Tibial nerve (tissue), 4 donors: ENCODE data around the gene L3MBTL4. TPM values are rescaled to one million over a fixed set of nuclear protein-coding genes. Genes with fewer than 3 reads are reported as not detected.

Source experiments
- DNase-seq, 2 donors: peaks; one replicate each; pipeline ENCODE4 v3.0.0-alpha.2; 2019; ENCODE audit warnings: low spot score in 2 of 2
- H3K27ac ChIP-seq, 4 donors: fragments of 200-600 bp; sonication (generic) in 3 of 4; one replicate each; pipeline ENCODE4 v1.5.1; 2017 to 2019; ENCODE audit warnings: mild to moderate bottlenecking in 1 of 4
- H3K27me3 ChIP-seq, 2 donors: fragments of 200-600 bp; sonication (generic) in 1 of 2; one replicate each; pipeline versions ENCODE4 v1.5.1 to v1.6.0; 2017 to 2019
- H3K36me3 ChIP-seq, 3 donors: fragments of 200-600 bp; sonication (generic); one replicate each; pipeline ENCODE4 v1.5.1; 2018 to 2019
- H3K4me1 ChIP-seq, 4 donors: fragments of 200-600 bp; sonication (generic) in 3 of 4; one replicate each; pipeline ENCODE4 v1.5.1; 2017 to 2019
- H3K4me3 ChIP-seq, 4 donors: fragments of 200-600 bp; sonication (generic) in 3 of 4; one replicate each; pipeline ENCODE4 v1.5.1; 2017 to 2019; ENCODE audit warnings: mild to moderate bottlenecking in 1 of 4, moderate library complexity in 1 of 4
- H3K9me3 ChIP-seq, 4 donors: fragments of 200-600 bp; sonication (generic) in 3 of 4; one replicate each; pipeline ENCODE4 v1.5.1; 2017 to 2019
- CTCF ChIP-seq, 5 experiments: fragments of 200-600 bp in 3 of 5; fragments of 450-650 bp in 2 of 5; sonication (generic) in 3 of 5; IDR thresholded peaks; one replicate each; pipeline ENCODE4 v1.5.1; 2016 to 2019; ENCODE audit warnings: antibody characterized with exemption in 5 of 5, mild to moderate bottlenecking in 3 of 5, moderate library complexity in 2 of 5
- EP300 ChIP-seq, 2 donors: sonication (generic); formaldehyde crosslinking; IDR thresholded peaks; one replicate each; pipeline ENCODE4 v1.6.1; 2017; ENCODE audit warnings: antibody characterized with exemption in 2 of 2, mild to moderate bottlenecking in 1 of 2
- POLR2A ChIP-seq, 2 donors: fragments of 450-650 bp; IDR thresholded peaks; one replicate each; pipeline ENCODE4 v1.6.1; 2017; ENCODE audit warnings: antibody characterized with exemption in 2 of 2, mild to moderate bottlenecking in 2 of 2, moderate library complexity in 2 of 2
- WGBS, 2 donors: methylation state at CpG; one replicate each; pipeline ENCODE4 v1.1.5; 2018; 5-methylcytosine and 5-hydroxymethylcytosine counted together
- total RNA-seq, 4 donors: library from RNA; depleted of rRNA; stranded (reverse); fragments of >200 nt; gene quantifications; one replicate each; pipeline ENCODE4 v1.1.0, GENCODE V29; 2016

L3MBTL4 gene
- total RNA-seq, 4 donors from 2014 or later: 6.3 to 9.0 (median 8.1) TPM

- H3K27me3 ChIP-seq: no peaks in the 10 kb centered on the region
- no peaks in the 10 kb centered on the region for H3K9me3 ChIP-seq
- TF ChIP-seq EP300 (IDR thresholded peaks at IDR 0.05) (no peak), CTCF (IDR thresholded peaks at IDR 0.05) (no peak), POLR2A (IDR thresholded peaks at IDR 0.05) (no peak)
- H3K4me1 ChIP-seq: no peaks in the 10 kb centered on the region
- no peak for DNase-seq
- no peak overlapping the region for H3K4me3 ChIP-seq
- H3K36me3 ChIP-seq: no peaks in the 10 kb centered on the region
- H3K27ac ChIP-seq: no peak overlapping the region
- WGBS, 2 donors: 66 to 67% methylated on average over 19 of the region's 19 CpGs
Measured at GRCh38 chr18:6431659-6432318, 17.1 kb upstream of the L3MBTL4 start.

- Histone ChIP-seq H3K36me3 (no peaks in the 10 kb centered on the region), H3K9me3 (no peaks in the 10 kb centered on the region), H3K27me3 (no peaks in the 10 kb centered on the region), H3K27ac (no peak overlapping the region), H3K4me3 (no peak overlapping the region), H3K4me1 (no peaks in the 10 kb centered on the region)
- DNase-seq: no peak
- WGBS, 2 donors: 77 to 85% methylated on average over 3 of the region's 3 CpGs
- no peak for TF ChIP-seq EP300 (IDR thresholded peaks at IDR 0.05)
- no peak for TF ChIP-seq POLR2A (IDR thresholded peaks at IDR 0.05)
- TF ChIP-seq CTCF (IDR thresholded peaks at IDR 0.05): no peak
Measured at GRCh38 chr18:6428851-6429395, 14.2 kb upstream of the L3MBTL4 start.

- TF ChIP-seq CTCF (IDR thresholded peaks at IDR 0.05): no peak
- no peak for TF ChIP-seq EP300 (IDR thresholded peaks at IDR 0.05)
- TF ChIP-seq POLR2A (IDR thresholded peaks at IDR 0.05): no peak
- Histone ChIP-seq H3K9me3 (no peaks in the 10 kb centered on the region), H3K4me3 (no peak overlapping the region), H3K4me1 (no peaks in the 10 kb centered on the region), H3K27me3 (no peaks in the 10 kb centered on the region), H3K36me3 (no peaks in the 10 kb centered on the region), H3K27ac (no peak overlapping the region)
- DNase-seq: no peak
- 44 to 64% methylated on average over 1 of the region's 1 CpG for WGBS, 2 donors
Measured at GRCh38 chr18:6427286-6427685, 12.6 kb upstream of the L3MBTL4 start.

GRCh38 chr18:6423289-6423688 lies 8.6 kb upstream of the L3MBTL4 start:
- 43 to 52% methylated on average over 5 of the region's 5 CpGs for WGBS, 2 donors
- H3K9me3 ChIP-seq: no peaks in the 10 kb centered on the region
- H3K4me3 ChIP-seq: no peak overlapping the region
- H3K27me3 ChIP-seq: no peaks in the 10 kb centered on the region
- H3K27ac ChIP-seq: no peak overlapping the region
- H3K4me1 ChIP-seq: no peaks in the 10 kb centered on the region
- no peaks in the 10 kb centered on the region for H3K36me3 ChIP-seq
- DNase-seq: no peak
- TF ChIP-seq POLR2A (IDR thresholded peaks at IDR 0.05) (no peak), CTCF (IDR thresholded peaks at IDR 0.05) (no peak), EP300 (IDR thresholded peaks at IDR 0.05) (no peak)

- Histone ChIP-seq H3K36me3 (no peaks in the 10 kb centered on the region), H3K4me1 (peaks cover 0 to 33% (median 0%) of the 10 kb centered on the region in 4 donors), H3K4me3 (peak overlapping the region; percentile 70 to 96 (median 80)), H3K27me3 (no peaks in the 10 kb centered on the region), H3K27ac (peak overlapping the region; percentile 73 to 96 (median 94)), H3K9me3 (no peaks in the 10 kb centered on the region)
- peak in 4 of 5 experiments; percentile 11 to 35 (median 24) for TF ChIP-seq CTCF (IDR thresholded peaks at IDR 0.05)
- TF ChIP-seq EP300 (IDR thresholded peaks at IDR 0.05): no peak
- 0 to 1% methylated on average over 45 to 48 of the region's 68 CpGs for WGBS, 2 donors
- peak; percentile 36 to 45 for DNase-seq
Measured at GRCh38 chr18:6414118-6414722, 491 bp downstream of the L3MBTL4 start.
